Sigmoid colon (tissue), 7 donors: ENCODE results near the gene CAMTA1. TPM values are rescaled to one million over a fixed set of nuclear protein-coding genes. Genes with fewer than 3 reads are reported as not detected.

Experiments used
- DNase-seq: peaks from one replicate; pipeline ENCODE4 v3.0.0-alpha.2; 2019
- H3K27ac ChIP-seq, 4 donors: fragments of 200-600 bp; sonication (generic); one replicate each; pipeline ENCODE4 v1.5.1; 2016 to 2019; ENCODE audit warnings: mild to moderate bottlenecking in 1 of 4
- H3K27me3 ChIP-seq, 3 donors: fragments of 200-600 bp; sonication (generic); one replicate each; pipeline ENCODE4 v1.5.1; 2019; ENCODE audit warnings: mild to moderate bottlenecking in 1 of 3
- H3K36me3 ChIP-seq, 4 donors: fragments of 200-600 bp; sonication (generic); one replicate each; pipeline ENCODE4 v1.5.1; 2016 to 2019
- H3K4me1 ChIP-seq, 4 donors: fragments of 200-600 bp; sonication (generic); one replicate each; pipeline ENCODE4 v1.5.1; 2017 to 2019
- H3K4me3 ChIP-seq, 4 donors: fragments of 200-600 bp; sonication (generic); one replicate each; pipeline ENCODE4 v1.5.1; 2017 to 2019; ENCODE audit warnings: mild to moderate bottlenecking in 2 of 4, moderate library complexity in 1 of 4
- H3K9me3 ChIP-seq, 4 donors: fragments of 200-600 bp in 3 of 4; sonication (generic) in 3 of 4; one replicate each; pipeline versions ENCODE4 v1.5.1 to v1.6.1; 2013 to 2019
- CTCF ChIP-seq, 4 experiments: fragments of 450-650 bp in 3 of 4; fragments of 200-600 bp in 1 of 4; IDR thresholded peaks; one replicate each; pipeline ENCODE4 v1.5.1; 2016 to 2019; ENCODE audit warnings: antibody characterized with exemption in 4 of 4, mild to moderate bottlenecking in 3 of 4, moderate library complexity in 2 of 4
- EP300 ChIP-seq, 4 donors: sonication (generic); formaldehyde crosslinking; IDR thresholded peaks; one replicate each; pipeline ENCODE4 v1.6.1; 2017; ENCODE audit warnings: antibody characterized with exemption in 4 of 4
- POLR2A ChIP-seq, 2 donors: fragments of 450-650 bp; IDR thresholded peaks; one replicate each; pipeline ENCODE4 v1.6.1; 2016; ENCODE audit warnings: antibody characterized with exemption in 2 of 2, mild to moderate bottlenecking in 2 of 2, moderate library complexity in 2 of 2
- POLR2AphosphoS5 ChIP-seq, 4 donors: sonication (generic); formaldehyde crosslinking; IDR thresholded peaks; one replicate each; pipeline ENCODE4 v1.6.1; 2017; ENCODE audit warnings: antibody characterized with exemption in 4 of 4
- WGBS, 2 donors: extraction: QIAGEN DNeasy Blood & Tissue Kit; methylation state at CpG; one replicate each; pipeline ENCODE4 v1.1.7; 2013; 5-methylcytosine and 5-hydroxymethylcytosine counted together
- intact Hi-C: fragments of 100-400 bp; cut with DNase I; formaldehyde crosslinking; loops from one replicate; pipeline ENCODE4 v1.15.1; 2023
- polyA plus RNA-seq, 3 donors: library from polyadenylated mRNA; stranded (reverse); fragments of 200-250 nt; gene quantifications; one replicate each; pipeline ENCODE4 v1.2.3, GENCODE V29; 2013
- total RNA-seq, 4 donors: library from RNA; depleted of rRNA; stranded (reverse); fragments of >200 nt; gene quantifications; one replicate each; pipeline ENCODE4 v1.1.0, GENCODE V29; 2016
- donor health status: healthy with polysubstance abuse.
- donor health status: Bipolar disorder and iron deficiency.
- donor health status: healthy.

The CAMTA1 gene
- total and polyA plus RNA-seq, 7 donors, result 97.9 to 196 (median 177) TPM

GRCh38 chr1:7436056-7437005 lies 651.1 kb downstream of the CAMTA1 start:
- intact Hi-C loops, result no loop called here
- Histone ChIP-seq H3K27ac (no peak overlapping the region), H3K4me3 (no peak overlapping the region), H3K9me3 (no peaks in the 10 kb centered on the region), H3K4me1 (no peaks in the 10 kb centered on the region), H3K27me3 (no peaks in the 10 kb centered on the region), H3K36me3 (no peaks in the 10 kb centered on the region)
- TF ChIP-seq POLR2AphosphoS5 (IDR thresholded peaks at IDR 0.05) (no peak), POLR2A (IDR thresholded peaks at IDR 0.05) (no peak), EP300 (IDR thresholded peaks at IDR 0.05) (no peak)
- 79 to 85% methylated on average over 20 of the region's 20 CpGs for WGBS, 2 donors
- DNase-seq, result no peak

- Histone ChIP-seq H3K27ac (no peak overlapping the region), H3K4me3 (no peak overlapping the region), H3K27me3 (no peaks in the 10 kb centered on the region), H3K36me3 (no peaks in the 10 kb centered on the region), H3K4me1 (no peaks in the 10 kb centered on the region), H3K9me3 (no peaks in the 10 kb centered on the region)
- DNase-seq, result no peak
- intact Hi-C loops, result no loop called here
- WGBS, 2 donors, result 85 to 95% methylated on average over 9 of the region's 9 CpGs
- TF ChIP-seq CTCF (IDR thresholded peaks at IDR 0.05), result no peak
- TF ChIP-seq POLR2AphosphoS5 (IDR thresholded peaks at IDR 0.05), result no peak
- no peak for TF ChIP-seq EP300 (IDR thresholded peaks at IDR 0.05)
- no peak for TF ChIP-seq POLR2A (IDR thresholded peaks at IDR 0.05)
These were observed 651.8 kb downstream of the CAMTA1 start for GRCh38 chr1:7437036-7437435.

GRCh38 chr1:7437608-7438395 lies 652.5 kb downstream of the CAMTA1 start:
- H3K27me3 ChIP-seq, result no peaks in the 10 kb centered on the region
- no peaks in the 10 kb centered on the region for H3K36me3 ChIP-seq
- no peak overlapping the region for H3K27ac ChIP-seq
- 91 to 93% methylated on average over 21 of the region's 21 CpGs for WGBS, 2 donors
- intact Hi-C loops, result no loop called here
- H3K4me1 ChIP-seq, result no peaks in the 10 kb centered on the region
- H3K9me3 ChIP-seq, result no peaks in the 10 kb centered on the region
- H3K4me3 ChIP-seq, result no peak overlapping the region
- no peak for DNase-seq
- TF ChIP-seq POLR2A (IDR thresholded peaks at IDR 0.05) (no peak), POLR2AphosphoS5 (IDR thresholded peaks at IDR 0.05) (no peak), EP300 (IDR thresholded peaks at IDR 0.05) (no peak)

GRCh38 chr1:7438396-7438785 lies 653.1 kb downstream of the CAMTA1 start:
- TF ChIP-seq POLR2A (IDR thresholded peaks at IDR 0.05) (no peak), CTCF (IDR thresholded peaks at IDR 0.05) (no peak), EP300 (IDR thresholded peaks at IDR 0.05) (no peak), POLR2AphosphoS5 (IDR thresholded peaks at IDR 0.05) (no peak)
- WGBS, 2 donors, result 82 to 85% methylated on average over 7 of the region's 7 CpGs
- Histone ChIP-seq H3K4me3 (no peak overlapping the region), H3K36me3 (no peaks in the 10 kb centered on the region), H3K27me3 (no peaks in the 10 kb centered on the region), H3K4me1 (no peaks in the 10 kb centered on the region), H3K9me3 (no peaks in the 10 kb centered on the region), H3K27ac (no peak overlapping the region)
- no peak for DNase-seq
- intact Hi-C loops, result no loop called here

GRCh38 chr1:7438921-7439655 lies 653.8 kb downstream of the CAMTA1 start:
- H3K27me3 ChIP-seq, result no peaks in the 10 kb centered on the region
- no peak for DNase-seq
- H3K4me3 ChIP-seq, result no peak overlapping the region
- H3K9me3 ChIP-seq, result no peaks in the 10 kb centered on the region
- intact Hi-C loops, result no loop called here
- WGBS, 2 donors, result 92 to 93% methylated on average over 22 of the region's 22 CpGs
- no peak overlapping the region for H3K27ac ChIP-seq
- TF ChIP-seq POLR2AphosphoS5 (IDR thresholded peaks at IDR 0.05) (no peak), EP300 (IDR thresholded peaks at IDR 0.05) (no peak), POLR2A (IDR thresholded peaks at IDR 0.05) (no peak), CTCF (IDR thresholded peaks at IDR 0.05) (no peak)
- H3K36me3 ChIP-seq, result no peaks in the 10 kb centered on the region
- H3K4me1 ChIP-seq, result no peaks in the 10 kb centered on the region
